Hepatocyte (in vitro differentiated cells): Measurements from ENCODE around the gene ZNF280D.

Experiments
- CTCF ChIP-seq: fragments of 200-600 bp; sonication (generic); IDR thresholded peaks from 2 replicates; pipeline ENCODE4 v1.5.1; 2016; ENCODE audit warnings: antibody characterized with exemption, mild to moderate bottlenecking; ENCODE audit not compliant: poor library complexity
- EZH2 ChIP-seq: fragments of 200-600 bp; sonication (generic); IDR thresholded peaks from 2 replicates; pipeline ENCODE4 v1.6.1; 2016; ENCODE audit warnings: antibody characterized with exemption, mild to moderate bottlenecking, borderline replicate concordance
- EZH2phosphoT487 ChIP-seq: fragments of 200-600 bp; sonication (generic); IDR thresholded peaks from one replicate; pipeline ENCODE4 v1.6.1; 2018; ENCODE audit warnings: antibody characterized with exemption, mild to moderate bottlenecking, low read depth, moderate library complexity; ENCODE audit not compliant: unreplicated experiment, severe bottlenecking

- TF ChIP-seq CTCF, result no peak
- TF ChIP-seq EZH2, result no peak
- TF ChIP-seq EZH2phosphoT487, result no peak
Observed at GRCh38 chr15:56775641-56776040, 42.3 kb upstream of the ZNF280D start.
